HG03342 (cell line): ENCODE measurements around the gene MBOAT7.
A peak's percentile ranks its signal among the peaks of the same experiment; 100 is the strongest.
"Not testable (repeated sequence)": the region's sequence is repeated elsewhere in the genome, so short reads cannot be mapped to it uniquely, and the experiment has no call there.

Experiments
- ATAC-seq: cut with Tn5 transposase; IDR thresholded peaks from one replicate; pipeline ENCODE4 v1.9.1; 2021; ENCODE audit warnings: mild to moderate bottlenecking, moderate library complexity; ENCODE audit not compliant: unreplicated experiment

The MBOAT7 gene

DNA sequence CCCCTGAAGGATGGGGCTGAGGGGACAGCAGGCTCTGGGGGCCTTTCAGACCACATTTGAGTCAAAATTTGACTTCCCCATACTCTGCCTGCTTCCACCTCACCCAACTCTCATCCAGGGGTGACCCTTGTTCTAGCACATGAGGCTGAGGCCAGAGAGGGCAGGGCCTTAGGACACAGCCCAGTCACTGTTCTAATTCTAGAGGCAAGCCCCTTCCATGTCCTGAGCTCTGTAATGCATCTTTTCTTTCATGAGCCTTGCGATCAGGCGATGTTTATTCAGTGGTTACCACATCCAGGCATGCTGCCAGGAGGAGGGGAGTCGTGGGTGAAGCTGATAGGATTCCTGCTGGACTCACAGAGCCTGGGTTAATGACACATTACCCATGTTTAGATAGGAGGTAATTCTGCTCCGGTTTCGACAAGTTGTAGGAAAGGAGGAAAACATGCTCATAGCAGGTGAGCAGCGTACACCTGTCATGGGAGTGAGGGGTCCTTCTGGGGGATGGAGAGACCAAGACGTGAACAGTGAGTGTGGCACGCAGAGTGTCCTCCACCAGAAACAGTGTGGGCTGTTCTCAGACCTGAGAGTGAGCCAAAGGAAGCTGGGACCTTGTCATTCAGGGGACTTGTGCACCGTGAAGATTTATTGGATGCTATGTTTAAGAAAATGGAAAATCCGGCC, 20.6 kb upstream of the MBOAT7 start:
- no peak for ATAC-seq

DNA sequence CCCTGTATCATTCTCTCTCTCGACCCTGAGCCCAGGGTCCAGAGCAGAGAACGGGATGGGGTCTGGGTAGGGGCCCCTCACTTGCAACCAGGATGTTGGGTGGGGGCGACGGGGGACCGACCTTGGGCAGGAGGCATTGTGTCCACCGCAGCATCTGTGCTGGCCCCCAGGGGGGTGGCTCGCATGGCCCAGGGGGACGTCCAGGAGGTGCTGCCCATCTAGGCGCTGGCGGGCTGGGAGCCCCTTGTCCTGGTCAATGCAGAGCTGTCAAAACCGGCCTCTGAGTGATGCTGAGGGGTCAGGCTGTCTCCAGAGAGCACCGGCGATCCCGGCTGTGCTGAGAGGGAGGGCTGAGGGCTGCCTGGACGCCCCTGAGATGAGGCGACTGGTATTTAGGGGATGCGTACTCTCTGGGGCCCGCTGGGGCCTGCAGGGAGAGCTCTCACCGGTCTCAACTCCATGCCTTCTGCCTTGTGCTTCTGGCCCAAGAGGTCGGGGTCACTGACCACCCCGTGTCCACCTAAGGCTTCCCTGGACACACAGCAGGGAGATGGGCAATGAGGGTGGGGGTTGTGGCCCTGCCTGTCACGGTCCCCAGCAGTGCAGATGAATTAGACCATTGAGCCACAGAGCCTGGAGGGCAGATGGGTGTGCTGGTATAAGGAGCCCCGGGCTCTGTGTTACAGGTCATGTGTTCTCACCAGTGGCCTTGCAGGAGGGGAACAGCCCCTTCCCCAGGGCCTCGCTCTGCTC, 19.9 kb upstream of the MBOAT7 start:
- ATAC-seq, result no peak

DNA sequence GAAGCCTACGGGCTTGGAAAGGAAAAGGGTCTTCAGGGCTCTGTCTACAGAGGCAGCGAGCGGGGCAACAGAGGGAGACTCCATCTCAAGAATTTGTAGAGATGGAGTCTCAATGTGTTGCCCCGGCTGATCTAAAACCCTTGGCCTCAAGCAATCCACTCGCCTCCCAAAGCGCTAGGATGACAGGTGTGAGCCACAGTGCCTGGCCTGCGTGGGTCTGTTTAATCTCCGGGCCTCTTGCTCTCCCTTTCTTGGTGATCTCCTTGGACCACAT, 19.3 kb upstream of the MBOAT7 start:
- ATAC-seq, result no peak

DNA sequence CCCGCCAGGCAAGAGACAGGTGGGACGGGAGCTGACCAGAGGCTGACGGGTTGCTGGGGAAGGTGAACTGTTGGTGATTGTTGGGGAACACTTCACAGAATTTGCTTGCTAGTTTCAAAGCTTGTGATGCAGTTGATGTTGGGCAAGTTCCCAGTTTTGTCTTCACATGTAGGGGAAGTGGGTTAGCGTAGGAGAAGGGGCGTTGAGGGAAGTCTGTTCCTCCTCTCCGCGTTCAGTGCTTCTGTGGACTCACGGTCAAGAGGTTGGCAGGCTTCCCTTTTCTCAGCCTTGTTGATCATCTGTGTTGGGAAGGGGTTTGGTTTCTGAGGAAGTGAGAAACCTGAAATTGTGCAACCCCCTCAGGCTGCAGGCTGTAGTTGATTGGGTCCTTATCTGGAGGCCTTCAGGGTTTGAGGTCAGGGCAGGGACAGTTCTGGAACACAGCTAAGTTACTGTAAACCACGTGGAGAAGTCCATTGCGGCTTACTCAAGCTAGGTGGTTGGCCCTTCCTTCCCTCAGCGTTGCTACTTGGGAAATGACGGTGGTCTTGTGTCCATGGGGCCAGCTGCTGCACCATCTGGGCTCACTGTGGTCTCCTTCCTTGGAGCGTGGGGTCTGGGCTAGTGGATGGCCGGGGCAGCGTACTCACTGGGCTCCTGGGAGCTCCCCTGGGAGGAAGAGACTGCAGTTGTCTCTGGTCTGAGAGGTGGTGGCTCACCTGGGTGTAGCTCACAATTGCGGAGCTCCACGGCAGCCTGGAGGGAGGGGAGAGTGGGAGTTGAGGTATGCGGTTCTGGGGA, 18.8 kb upstream of the MBOAT7 start:
- ATAC-seq, result peak; percentile 44

- ATAC-seq, result no peak
Measured at GRCh38 chr19:54207676-54207982, 18.2 kb upstream of the MBOAT7 start.

- not testable (repeated sequence) for ATAC-seq
Measured at GRCh38 chr19:54207193-54207592, 17.8 kb upstream of the MBOAT7 start.

DNA sequence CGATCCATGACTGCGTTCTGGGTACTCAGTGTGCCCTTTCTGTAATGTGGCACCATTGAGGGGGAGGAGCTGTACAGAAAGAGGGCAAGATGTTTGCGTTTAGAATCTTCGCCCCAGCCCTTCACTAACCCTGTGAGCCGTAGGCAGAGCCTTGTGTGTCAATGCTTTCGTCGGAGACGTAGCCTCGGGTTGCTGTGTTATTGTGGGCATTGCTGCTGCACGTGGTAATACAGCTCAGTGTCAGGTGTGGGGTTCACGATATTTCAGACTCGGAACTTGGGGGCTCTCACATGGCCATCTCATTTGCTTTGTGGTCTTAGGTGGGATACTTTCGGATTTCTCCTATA, 17.4 kb upstream of the MBOAT7 start:
- ATAC-seq, result no peak

- no peak for ATAC-seq
Measured at GRCh38 chr19:54206030-54206830, 16.9 kb upstream of the MBOAT7 start.

DNA sequence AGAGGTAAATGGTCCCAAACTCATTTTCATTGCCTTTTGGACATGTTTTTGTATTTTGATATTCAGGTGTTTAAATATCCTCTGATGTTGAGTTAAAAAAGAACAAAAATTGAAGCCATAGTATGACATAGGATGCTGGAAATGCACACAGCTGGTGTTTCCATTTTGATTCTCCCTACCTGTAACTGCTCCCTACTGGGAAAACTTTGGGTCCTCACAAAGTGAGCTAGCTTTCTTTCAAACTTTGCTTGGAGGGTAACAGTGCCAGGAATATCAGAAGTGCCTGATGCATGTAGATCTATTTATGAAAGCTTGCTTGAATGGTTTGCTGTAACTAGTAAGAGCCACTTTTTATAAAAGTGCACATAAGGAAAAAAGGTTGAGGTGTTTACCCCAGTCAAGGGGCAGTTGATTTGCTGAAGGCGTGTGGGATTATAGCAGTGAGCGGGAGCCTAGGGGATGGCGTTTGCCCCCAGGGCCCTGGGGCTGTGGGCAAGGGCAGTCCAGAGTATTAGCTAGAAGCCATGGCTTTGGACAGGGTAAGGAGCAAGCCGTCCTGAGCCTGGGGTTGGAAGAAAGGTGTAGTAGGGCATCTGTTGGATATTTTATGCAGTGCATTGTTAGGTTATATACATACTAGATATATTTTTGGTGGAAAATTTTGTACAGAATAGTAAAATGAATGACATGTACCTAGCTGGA, 15.5 kb upstream of the MBOAT7 start:
- ATAC-seq, result no peak

- ATAC-seq, result no peak
Measured at GRCh38 chr19:54203151-54203611, 13.8 kb upstream of the MBOAT7 start.

DNA sequence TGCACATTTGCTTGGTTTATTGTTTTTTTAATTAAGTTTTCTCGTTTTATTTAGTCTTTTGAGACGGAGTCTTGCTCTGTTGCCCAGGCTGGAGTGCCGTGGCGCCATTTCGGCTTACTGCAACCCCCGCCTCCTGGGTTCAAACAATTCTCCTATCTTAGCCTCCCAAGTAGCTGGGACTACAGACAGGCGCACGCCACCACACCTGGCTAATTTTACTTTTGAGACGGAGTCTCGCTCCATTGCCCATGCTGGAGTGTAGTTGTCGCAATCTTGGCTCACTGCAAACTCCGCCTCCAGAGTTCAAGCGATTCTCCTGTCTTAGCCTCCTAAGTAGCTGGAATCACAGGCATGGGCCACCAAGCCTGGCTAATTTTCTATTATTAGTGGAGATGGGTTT, 12.6 kb upstream of the MBOAT7 start:
- ATAC-seq, result no peak

DNA sequence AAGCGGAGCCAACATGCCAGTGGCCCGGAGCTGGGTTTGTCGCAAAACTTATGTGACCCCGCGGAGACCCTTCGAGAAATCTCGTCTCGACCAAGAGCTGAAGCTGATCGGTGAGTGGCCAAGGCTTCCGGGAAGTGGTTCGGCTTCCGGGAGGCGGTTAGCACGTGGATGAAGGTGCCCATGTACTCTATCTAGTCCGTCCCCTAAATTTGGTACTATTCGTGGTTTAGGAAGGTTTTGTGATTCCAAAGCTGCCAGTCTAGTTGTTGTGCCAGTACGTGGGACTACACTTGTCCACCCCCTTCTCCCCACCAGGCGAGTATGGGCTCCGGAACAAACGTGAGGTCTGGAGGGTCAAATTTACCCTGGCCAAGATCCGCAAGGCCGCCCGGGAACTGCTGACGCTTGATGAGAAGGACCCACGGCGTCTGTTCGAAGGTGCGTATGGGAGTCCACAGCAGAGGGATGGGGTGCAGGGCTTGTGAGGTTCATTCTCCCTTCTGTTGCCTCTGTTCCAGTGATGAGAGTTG, 11.9 kb upstream of the MBOAT7 start:
- ATAC-seq, result no peak

DNA sequence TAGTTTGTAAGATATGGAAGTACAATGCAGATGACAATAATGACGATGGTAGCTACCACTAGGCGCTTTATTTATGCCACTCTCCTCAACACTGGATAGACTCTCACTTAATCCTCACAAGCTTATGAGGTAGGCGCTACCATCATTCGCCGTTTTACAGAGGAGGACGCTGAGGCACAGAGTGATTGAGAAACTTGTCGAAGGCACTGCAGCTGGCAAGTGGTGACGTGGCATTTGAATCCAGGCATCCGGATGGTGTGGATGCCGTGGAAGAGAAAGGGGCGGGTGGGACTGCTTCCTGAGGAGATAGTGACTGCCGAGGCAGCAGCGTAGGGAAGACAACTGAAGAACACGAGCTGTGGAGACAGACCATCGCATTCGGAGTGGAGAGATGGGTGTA, 10.0 kb upstream of the MBOAT7 start:
- ATAC-seq, result no peak

DNA sequence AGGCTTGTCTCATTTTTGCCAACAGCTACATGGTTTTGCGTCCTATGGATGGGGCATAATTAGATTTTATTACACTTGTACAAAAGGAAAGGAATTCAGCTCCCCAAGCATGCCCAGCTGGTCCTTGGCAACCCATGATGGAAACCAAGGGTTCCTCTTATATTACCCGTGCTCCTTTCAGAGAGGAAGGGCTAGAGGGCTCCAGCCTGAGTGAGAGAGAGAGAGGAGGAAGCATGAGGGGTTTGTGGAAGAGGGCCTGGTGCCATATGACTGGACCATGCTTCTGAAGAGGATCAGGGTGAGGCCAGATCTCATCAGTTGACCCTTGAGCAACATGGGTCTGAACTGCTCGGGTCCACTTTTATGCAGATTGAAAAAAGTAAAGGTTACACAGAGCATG, 7.7 kb upstream of the MBOAT7 start:
- no peak for ATAC-seq

- ATAC-seq, result no peak
Measured at GRCh38 chr19:54196536-54196935, 7.2 kb upstream of the MBOAT7 start.

DNA sequence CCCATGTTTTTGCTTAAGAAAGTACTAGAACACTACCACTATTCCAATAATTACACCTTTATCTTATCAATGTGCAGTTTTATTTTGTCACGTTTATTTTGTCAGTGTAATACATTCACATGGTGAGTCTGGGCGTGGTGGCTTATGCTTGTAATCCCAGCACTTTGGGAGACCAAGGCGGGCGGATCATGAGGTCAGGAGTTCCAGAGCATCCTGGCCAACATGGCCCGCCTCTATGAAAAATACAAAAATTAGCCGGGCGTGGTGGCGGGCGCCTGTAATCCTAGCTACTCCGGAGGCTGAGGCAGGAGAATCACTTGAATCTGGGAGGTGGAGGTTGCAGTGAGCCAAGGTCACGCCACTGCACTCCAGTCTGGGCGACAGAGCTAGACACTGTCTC, 5.1 kb upstream of the MBOAT7 start:
- not testable (repeated sequence) for ATAC-seq

GRCh38 chr19:54193011-54193410, 3.6 kb upstream of the MBOAT7 start:
- ATAC-seq, result no peak

- ATAC-seq, result no peak
Measured at GRCh38 chr19:54191811-54192453, 2.6 kb upstream of the MBOAT7 start.

DNA sequence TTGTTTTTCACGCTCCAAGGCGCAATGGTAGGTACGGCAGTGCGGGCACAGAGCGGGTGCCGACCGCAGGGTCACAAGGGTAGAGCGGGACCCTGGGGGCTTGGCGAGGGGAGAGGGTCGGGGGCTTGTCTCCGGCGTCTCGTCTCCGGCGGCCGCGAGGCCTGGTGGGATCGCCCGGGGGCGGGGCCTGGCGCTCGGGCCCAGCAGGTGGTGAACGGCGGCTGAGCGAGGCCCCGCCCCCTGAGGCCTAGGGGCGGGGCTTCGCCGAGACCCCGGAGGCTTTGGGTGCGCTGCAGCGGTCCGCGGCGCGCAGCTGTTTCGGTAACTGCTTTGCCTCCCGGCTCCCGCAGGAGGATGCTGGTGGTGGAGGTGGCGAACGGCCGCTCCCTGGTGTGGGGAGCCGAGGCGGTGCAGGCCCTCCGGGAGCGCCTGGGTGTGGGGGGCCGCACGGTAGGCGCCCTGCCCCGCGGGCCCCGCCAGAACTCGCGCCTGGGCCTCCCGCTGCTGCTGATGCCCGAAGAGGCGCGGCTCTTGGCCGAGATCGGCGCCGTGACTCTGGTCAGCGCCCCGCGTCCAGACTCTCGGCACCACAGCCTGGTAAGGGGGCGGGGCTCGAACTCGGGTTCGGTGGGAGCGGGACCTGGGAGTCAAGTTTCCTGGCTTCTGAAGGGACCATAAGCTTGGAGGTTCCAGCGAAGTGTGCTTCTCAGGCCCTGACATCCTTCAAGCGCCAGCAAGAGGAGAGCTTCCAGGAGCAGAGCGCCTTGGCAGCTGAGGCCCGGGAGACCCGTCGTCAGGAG, 1.8 kb upstream of the MBOAT7 start, which contains the start of gene TSEN34:
TSS of gene TSEN34 (plus strand) at position 298 of the 800 bp plus-strand sequence. CDS start at position 355, 57 bp downstream.
- peak; percentile 29 for ATAC-seq
